H1 (cell line): ENCODE data around the gene PTPRG. TPM values are rescaled to one million over a fixed set of nuclear protein-coding genes. Genes with fewer than 3 reads are reported as not detected.

Experiments used
- CTCF ChIA-PET: fragments of 300-600 bp; sonication (Branson Sonifier 250); formaldehyde crosslinking; loops from one replicate; lab custom pipeline; 2021; ENCODE audit not compliant: partially characterized antibody; lab: Charles Lee
- POLR2A ChIA-PET: fragments of 300-600 bp; sonication (Branson Sonifier 250); formaldehyde crosslinking; loops from one replicate; lab custom pipeline; 2021; ENCODE audit warnings: inconsistent platforms; ENCODE audit not compliant: partially characterized antibody; lab: Charles Lee
- DNase-seq, 2 experiments: peaks; one replicate each; pipeline versions ENCODE4 v3.0.0 to v3.0.0-alpha.2; 2010 to 2022; ENCODE audit warnings: low spot score in 2 of 2, low read depth in 1 of 2, mixed read lengths in 1 of 2
- FAIRE-seq: peaks from 2 replicates; lab custom pipeline; 2011; peaks lifted over from hg19 to GRCh38; lab: Jason Lieb, UNC
- H2AFZ ChIP-seq: 2 replicates; pipeline ENCODE4 v1.8.1; 2012; ENCODE audit warnings: low read length, inconsistent platforms
- H2AK5ac ChIP-seq: 2 replicates; pipeline ENCODE4 v1.6.1; 2013; ENCODE audit warnings: low read depth, low read length
- H2BK120ac ChIP-seq: replicated peaks from 2 replicates; pipeline ENCODE3; 2013; ENCODE audit warnings: low read depth, low read length, inconsistent platforms
- H2BK12ac ChIP-seq: 2 replicates; pipeline ENCODE4 v1.6.1; 2013; ENCODE audit warnings: low read depth, low read length
- H2BK15ac ChIP-seq: 2 replicates; pipeline ENCODE4 v1.6.1; 2013; ENCODE audit warnings: low read length
- H2BK20ac ChIP-seq: 2 replicates; pipeline ENCODE4 v1.6.1; 2013; ENCODE audit warnings: low read length
- H2BK5ac ChIP-seq: 2 replicates; pipeline ENCODE4 v1.6.1; 2013; ENCODE audit warnings: low read depth, low read length
- H3K14ac ChIP-seq: 2 replicates; pipeline ENCODE4 v1.6.1; 2013; ENCODE audit warnings: inconsistent platforms; ENCODE audit not compliant: insufficient read length
- H3K18ac ChIP-seq: 2 replicates; pipeline ENCODE4 v1.6.1; 2013; ENCODE audit warnings: low read length; ENCODE audit errors: extremely low read depth
- H3K23ac ChIP-seq: 2 replicates; pipeline ENCODE4 v1.6.1; 2013; ENCODE audit warnings: inconsistent platforms; ENCODE audit not compliant: insufficient read length
- H3K23me2 ChIP-seq: 2 replicates; pipeline ENCODE4 v1.6.1; 2013; ENCODE audit warnings: low read depth, low read length
- H3K27ac ChIP-seq: 2 replicates; pipeline ENCODE4 v1.6.1; 2011; ENCODE audit warnings: low read depth, low read length, inconsistent platforms
- H3K27me3 ChIP-seq, 4 experiments: replicated peaks in 1 of 4; 1 replicate in 1 of 4; 2 replicates in 3 of 4; pipeline versions ENCODE4 v1.6.1 to v1.8.1; 2011 to 2013; ENCODE audit warnings: low read length in 3 of 4, mild to moderate bottlenecking in 3 of 4, inconsistent platforms in 2 of 4, mixed read lengths in 2 of 4, moderate library complexity in 1 of 4; ENCODE audit not compliant: control insufficient read depth in 3 of 4, insufficient read depth in 3 of 4; ENCODE audit errors: extremely low read depth in 1 of 4
- H3K36me3 ChIP-seq, 4 experiments: 2 replicates each; pipeline versions ENCODE4 v1.6.1 to v1.8.1; 2011 to 2013; ENCODE audit warnings: mild to moderate bottlenecking in 4 of 4, low read length in 3 of 4, moderate library complexity in 2 of 4, control low read depth in 1 of 4, inconsistent platforms in 1 of 4; ENCODE audit not compliant: insufficient read depth in 4 of 4, control insufficient read depth in 2 of 4
- H3K4ac ChIP-seq: replicated peaks from 2 replicates; pipeline ENCODE3; 2013; ENCODE audit warnings: low read length, low read depth, mixed read lengths, inconsistent platforms; ENCODE audit not compliant: insufficient read length
- H3K4me1 ChIP-seq, 4 experiments: replicated peaks in 1 of 4; 1 replicate in 1 of 4; 2 replicates in 3 of 4; pipeline versions ENCODE4 v1.6.1 to v1.8.1; 2011 to 2013; ENCODE audit warnings: low read length in 3 of 4, inconsistent platforms in 2 of 4, mixed read lengths in 1 of 4; ENCODE audit not compliant: insufficient read depth in 4 of 4, control insufficient read depth in 3 of 4
- H3K4me2 ChIP-seq, 2 experiments: 2 replicates each; pipeline versions ENCODE4 v1.6.1 to v1.8.1; 2011 to 2013; ENCODE audit warnings: low read depth in 2 of 2, low read length in 2 of 2, control low read depth in 1 of 2, inconsistent platforms in 1 of 2, mild to moderate bottlenecking in 1 of 2; ENCODE audit not compliant: insufficient read depth in 1 of 2
- H3K4me3 ChIP-seq, 4 experiments: fragments of 200-600, 300-600 bp in 1 of 4; sonication (generic), shearing (Covaris generic), sonication (Bioruptor Twin) in 1 of 4; 2 replicates each; pipeline versions ENCODE4 v1.5.1 to v1.8.1; 2011 to 2016; ENCODE audit warnings: low read length in 4 of 4, low read depth in 3 of 4, control low read depth in 2 of 4, inconsistent platforms in 2 of 4, mild to moderate bottlenecking in 2 of 4, mixed read lengths in 1 of 4, moderate library complexity in 1 of 4; ENCODE audit not compliant: insufficient read depth in 2 of 4; ENCODE audit errors: extremely low read depth in 1 of 4
- H3K56ac ChIP-seq: replicated peaks from 2 replicates; pipeline ENCODE3; 2013; ENCODE audit warnings: low read depth, mild to moderate bottlenecking, mixed read lengths, low read length, inconsistent platforms; ENCODE audit not compliant: insufficient read length
- H3K79me1 ChIP-seq: 2 replicates; pipeline ENCODE4 v1.6.1; 2013; ENCODE audit warnings: low read depth, low read length, control low read depth
- H3K79me2 ChIP-seq, 2 experiments: 2 replicates each; pipeline versions ENCODE4 v1.6.1 to v1.8.1; 2012 to 2013; ENCODE audit warnings: low read length in 2 of 2, mild to moderate bottlenecking in 2 of 2, inconsistent platforms in 1 of 2; ENCODE audit not compliant: insufficient read depth in 2 of 2, control insufficient read depth in 1 of 2
- H3K9ac ChIP-seq, 4 experiments: replicated peaks in 1 of 4; 1 replicate in 1 of 4; 2 replicates in 3 of 4; pipeline versions ENCODE4 v1.6.1 to v1.8.1; 2011 to 2013; ENCODE audit warnings: low read depth in 3 of 4, low read length in 3 of 4, control low read depth in 2 of 4, mild to moderate bottlenecking in 2 of 4, moderate library complexity in 2 of 4, inconsistent platforms in 1 of 4; ENCODE audit errors: extremely low read depth in 1 of 4
- H3K9me3 ChIP-seq, 2 experiments: 2 replicates each; pipeline versions ENCODE4 v1.6.1 to v1.8.1; 2012 to 2013; ENCODE audit warnings: mild to moderate bottlenecking in 2 of 2, moderate library complexity in 2 of 2, control low read depth in 1 of 2, inconsistent platforms in 1 of 2, low read depth in 1 of 2, low read length in 1 of 2, mixed read lengths in 1 of 2; ENCODE audit not compliant: insufficient read depth in 2 of 2
- H4K20me1 ChIP-seq, 2 experiments: replicated peaks in 1 of 2; 2 replicates each; pipeline versions ENCODE3 to v1.8.1; 2011 to 2013; ENCODE audit warnings: inconsistent platforms in 2 of 2, low read length in 2 of 2, mild to moderate bottlenecking in 1 of 2; ENCODE audit not compliant: insufficient read depth in 2 of 2, control insufficient read depth in 1 of 2
- H4K5ac ChIP-seq: 2 replicates; pipeline ENCODE4 v1.6.1; 2013; ENCODE audit warnings: low read length, low read depth, mixed read lengths, inconsistent platforms; ENCODE audit not compliant: insufficient read length
- H4K8ac ChIP-seq: 2 replicates; pipeline ENCODE4 v1.8.0; 2013; ENCODE audit warnings: mild to moderate bottlenecking, moderate library complexity, low read length, inconsistent platforms; ENCODE audit not compliant: insufficient read depth; ENCODE audit errors: extremely low read depth
- H4K91ac ChIP-seq: replicated peaks from 2 replicates; pipeline ENCODE3; 2013; ENCODE audit warnings: low read length, mixed read lengths, inconsistent platforms; ENCODE audit not compliant: insufficient read length
- SP2 ChIP-seq: IDR thresholded peaks from 2 replicates; pipeline ENCODE4 v1.6.1; 2012; ENCODE audit warnings: mild to moderate bottlenecking, low read length, inconsistent platforms
- WGBS, 2 experiments: shearing (Covaris generic) in 1 of 2; methylation state at CpG; one replicate each; pipeline versions ENCODE4 v1.1.6 to v1.1.7; 2013 to 2015; ENCODE audit warnings: low lambda C conversion rate in 2 of 2, mixed read lengths in 2 of 2, inconsistent platforms in 1 of 2, low coverage in 1 of 2, missing lambda C conversion rate in 1 of 2; ENCODE audit not compliant: insufficient replicate concordance in 2 of 2, insufficient coverage in 1 of 2, insufficient read length in 1 of 2; ENCODE audit errors: extremely low coverage in 1 of 2, missing lambda C conversion rate in 1 of 2; 5-methylcytosine and 5-hydroxymethylcytosine counted together
- polyA plus RNA-seq, 7 experiments: library from polyadenylated mRNA; depleted of rRNA in 3 of 7; stranded (reverse) in 5 of 7; unstranded in 2 of 7; fragments of >200 nt in 5 of 7; fragments of 200-250 nt in 2 of 7; gene quantifications; 1 replicate in 5 of 7; 2 replicates in 1 of 7; 4 replicates in 1 of 7; pipeline versions ENCODE4 v1.2.1 to v1.2.3, GENCODE V29; 2011 to 2013; ENCODE audit warnings: missing spikeins in 2 of 7, mixed read lengths in 2 of 7
- total RNA-seq: library from RNA; stranded (reverse); fragmentation: NEBNext Ultra II Directional; extraction: Animal tissue kit (Norgen Biotek cat#: 25700); gene quantifications from 2 replicates; pipeline ENCODE4 v1.2.1, GENCODE V29; 2021

Gene PTPRG
- total and polyA plus RNA-seq, 2 of the 8 experiments (the other 6 are each of a cell fraction or from before 2014, with no cell fraction given): 23.3 to 96.2 TPM

- H3K23ac ChIP-seq: no peak overlapping the region
- H3K79me1 ChIP-seq: no peaks in the 10 kb centered on the region
- peaks cover 0 to 98% of the 10 kb centered on the region in 2 experiments; a peak in 3 of 4 replicates for H3K79me2 ChIP-seq
- no peak for FAIRE-seq
- no peaks in the 10 kb centered on the region for H3K27me3 ChIP-seq
- H2AK5ac ChIP-seq: no peak overlapping the region
- H3K4me2 ChIP-seq: no peak overlapping the region
- H3K18ac ChIP-seq: no peak overlapping the region
- no peak overlapping the region for H2BK120ac ChIP-seq
- H4K91ac ChIP-seq: no peak overlapping the region
- H4K20me1 ChIP-seq: peaks cover 0 to 7% of the 10 kb centered on the region in 2 experiments
- H3K9ac ChIP-seq: no peak overlapping the region
- H4K5ac ChIP-seq: no peak overlapping the region
- H3K36me3 ChIP-seq: no peaks in the 10 kb centered on the region
- H2BK12ac ChIP-seq: no peak overlapping the region
- ChIA-PET CTCF (interaction anchor here (0.6 to 1.5 kb wide), 4 partner anchors 81 to 282 kb away, joined by 3 to 4 read pairs (median 4); no protein-coding TSS in a partner anchor), POLR2A (no interaction called here)
- H3K27ac ChIP-seq: no peak overlapping the region
- H3K4ac ChIP-seq: no peak overlapping the region
- H2BK15ac ChIP-seq: no peak overlapping the region
- no peak overlapping the region for H3K56ac ChIP-seq
- H3K23me2 ChIP-seq: no peaks in the 10 kb centered on the region
- H3K4me1 ChIP-seq: peaks cover 0 to 10% (median 1%) of the 10 kb centered on the region in 4 experiments; a peak in 4 of 7 replicates
- TF ChIP-seq SP2: no peak
- H3K4me3 ChIP-seq: no peak overlapping the region
- no peak overlapping the region for H2BK20ac ChIP-seq
- H2AFZ ChIP-seq: no peak overlapping the region
- DNase-seq: no peak
- WGBS, 2 experiments: 83% methylated on average over 1 of the region's 1 CpG; no CpG with 5 or more reads in 1 of the 2 experiments
- H4K8ac ChIP-seq: no peak overlapping the region
- H3K9me3 ChIP-seq: no peaks in the 10 kb centered on the region; a peak in 1 of 4 replicates
- H3K14ac ChIP-seq: no peak overlapping the region
- no peak overlapping the region for H2BK5ac ChIP-seq
These were observed 293.8 kb downstream of the PTPRG start for GRCh38 chr3:61855211-61855610.
